Endodermal cell (in vitro differentiated cells): Measurements from ENCODE around the gene MYL12A. TPM values are rescaled to one million over a fixed set of nuclear protein-coding genes. Genes with fewer than 3 reads are reported as not detected.

Source experiments
- DNase-seq: peaks from one replicate; pipeline ENCODE4 v3.0.0-alpha.2; 2017
- H3K27ac ChIP-seq: 2 replicates; pipeline ENCODE4 v1.5.1; 2013; ENCODE audit warnings: mild to moderate bottlenecking, low read depth, low read length, moderate library complexity
- H3K27me3 ChIP-seq: 2 replicates; pipeline ENCODE4 v1.6.1; 2013; ENCODE audit warnings: mild to moderate bottlenecking, low read length, moderate library complexity; ENCODE audit not compliant: insufficient read depth, control insufficient read depth, poor library complexity, severe bottlenecking
- H3K36me3 ChIP-seq: 2 replicates; pipeline ENCODE4 v1.7.0; 2013; ENCODE audit warnings: mild to moderate bottlenecking, low read length, moderate library complexity; ENCODE audit not compliant: control insufficient read depth, insufficient read depth
- H3K4me1 ChIP-seq: one replicate; pipeline ENCODE4 v1.7.0; 2013; ENCODE audit warnings: low read length; ENCODE audit not compliant: control insufficient read depth, insufficient read depth
- H3K4me3 ChIP-seq: 2 replicates; pipeline ENCODE4 v1.5.1; 2013; ENCODE audit warnings: mild to moderate bottlenecking, low read length, moderate library complexity
- H3K9ac ChIP-seq: 2 replicates; pipeline ENCODE4 v1.6.1; 2013; ENCODE audit warnings: mild to moderate bottlenecking, low read length, moderate library complexity; ENCODE audit not compliant: poor library complexity, severe bottlenecking; ENCODE audit errors: extremely low read depth
- H3K9me3 ChIP-seq: 2 replicates; pipeline ENCODE4 v1.6.1; 2013; ENCODE audit warnings: mild to moderate bottlenecking, low read length, moderate library complexity; ENCODE audit not compliant: control insufficient read depth
- H3K27ac Mint-ChIP-seq: 2 replicates; pipeline ENCODE4 v1.8.0; 2020; ENCODE audit warnings: mixed read lengths
- H3K27me3 Mint-ChIP-seq: 2 replicates; pipeline ENCODE4 v1.8.0; 2021; ENCODE audit warnings: mild to moderate bottlenecking, mixed read lengths; ENCODE audit not compliant: insufficient read depth
- H3K36me3 Mint-ChIP-seq: 2 replicates; pipeline ENCODE4 v1.8.0; 2020; ENCODE audit warnings: low read depth, mixed read lengths
- H3K4me1 Mint-ChIP-seq: 2 replicates; pipeline ENCODE4 v1.8.0; 2020; ENCODE audit warnings: mixed read lengths
- H3K4me3 Mint-ChIP-seq: 2 replicates; pipeline ENCODE4 v1.8.0; 2020; ENCODE audit warnings: mild to moderate bottlenecking, moderate library complexity, mixed read lengths
- H3K9me3 Mint-ChIP-seq: 2 replicates; pipeline ENCODE4 v1.8.0; 2020; ENCODE audit warnings: mild to moderate bottlenecking, mixed read lengths
- CTCF ChIP-seq: fragments of 200-600 bp; sonication (generic); conservative IDR thresholded peaks from 2 replicates; pipeline ENCODE4 v1.5.0; 2021; ENCODE audit warnings: antibody characterized with exemption, mild to moderate bottlenecking
- WGBS, 2 experiments: methylation state at CpG; one replicate each; pipeline versions ENCODE4 v1.1.5 to v1.1.7; 2013; ENCODE audit warnings: missing lambda C conversion rate in 2 of 2, mixed read lengths in 1 of 2; ENCODE audit not compliant: insufficient coverage in 1 of 2, insufficient read length in 1 of 2; 5-methylcytosine and 5-hydroxymethylcytosine counted together
- total RNA-seq, 2 donors: library from RNA; stranded (reverse); fragmentation: NEBNext Ultra II Directional in 1 of 2; extraction: Animal tissue kit (Norgen Biotek cat#: 25700) in 1 of 2; gene quantifications; 2 replicates in 1 of 2; 3 replicates in 1 of 2; pipeline ENCODE4 v1.2.1, GENCODE V29; 2021

MYL12A gene
- total RNA-seq, 2 donors from 2014 or later, result 267 to 271 TPM

DNA sequence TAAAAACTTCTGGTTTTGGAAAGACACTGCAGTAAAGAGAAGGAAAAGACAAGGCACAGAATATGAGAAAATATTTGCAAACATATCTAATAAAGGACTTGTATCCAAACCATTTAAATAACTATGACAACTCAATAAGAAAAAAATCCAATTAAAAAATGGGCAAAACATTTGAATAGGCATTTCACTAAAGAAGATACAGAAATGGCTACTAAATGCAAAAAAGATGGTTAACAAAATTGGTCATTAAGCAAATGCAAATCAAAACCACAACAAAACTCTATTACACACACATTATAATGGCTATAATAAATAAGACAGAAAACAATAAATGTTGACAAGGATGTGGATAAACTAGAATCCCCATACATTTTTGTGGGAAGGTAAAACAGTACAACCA is 42.4 kb upstream of the MYL12A start:
- H3K27me3 Mint-ChIP-seq, result no peaks in the 10 kb centered on the region
- H3K27ac Mint-ChIP-seq, result no peak overlapping the region
- TF ChIP-seq CTCF, result no peak
- peaks cover 9% of the 10 kb centered on the region for H3K9me3 ChIP-seq
- H3K4me3 Mint-ChIP-seq, result no peak overlapping the region
- no peak overlapping the region for H3K4me3 ChIP-seq
- H3K9ac ChIP-seq, result no peak overlapping the region
- H3K4me1 Mint-ChIP-seq, result peaks cover 2% of the 10 kb centered on the region
- no peaks in the 10 kb centered on the region for H3K36me3 ChIP-seq
- peaks cover 11% of the 10 kb centered on the region for H3K9me3 Mint-ChIP-seq
- no peak overlapping the region for H3K27ac ChIP-seq
- H3K27me3 ChIP-seq, result no peaks in the 10 kb centered on the region
- no peaks in the 10 kb centered on the region for H3K4me1 ChIP-seq
- DNase-seq, result no peak
- H3K36me3 Mint-ChIP-seq, result no peaks in the 10 kb centered on the region

DNA sequence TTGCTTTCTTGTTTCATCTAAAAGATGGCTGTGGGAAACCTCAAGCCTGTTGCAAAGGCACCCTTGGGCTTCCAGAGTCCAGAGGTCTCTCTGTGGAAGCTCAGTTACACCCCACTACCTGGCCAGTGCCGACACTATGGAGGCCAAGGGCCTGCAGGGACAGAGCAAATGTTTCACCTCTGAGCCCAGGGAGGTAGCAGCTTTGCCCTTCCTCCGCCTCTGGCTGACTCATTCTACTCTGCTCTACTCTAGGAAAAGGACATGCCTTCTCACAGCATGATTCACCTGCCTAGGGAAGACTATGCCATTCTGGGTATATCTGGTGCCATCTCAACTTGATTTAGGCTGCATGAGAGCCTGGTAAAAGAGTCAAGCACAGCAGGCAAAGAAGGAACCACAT is 40.0 kb upstream of the MYL12A start:
- H3K9ac ChIP-seq, result no peak overlapping the region
- Mint-ChIP-seq H3K4me1 (peaks cover 5% of the 10 kb centered on the region), H3K27me3 (no peaks in the 10 kb centered on the region), H3K36me3 (no peaks in the 10 kb centered on the region), H3K27ac (no peak overlapping the region), H3K9me3 (peaks cover 11% of the 10 kb centered on the region), H3K4me3 (no peak overlapping the region)
- no peak overlapping the region for H3K4me3 ChIP-seq
- no peak for TF ChIP-seq CTCF
- WGBS, 2 experiments, result 86 to 94% methylated on average over 2 of the region's 2 CpGs
- H3K27me3 ChIP-seq, result no peaks in the 10 kb centered on the region
- DNase-seq, result no peak
- no peak overlapping the region for H3K27ac ChIP-seq
- H3K9me3 ChIP-seq, result peaks cover 4% of the 10 kb centered on the region
- H3K4me1 ChIP-seq, result no peaks in the 10 kb centered on the region
- no peaks in the 10 kb centered on the region for H3K36me3 ChIP-seq

DNA sequence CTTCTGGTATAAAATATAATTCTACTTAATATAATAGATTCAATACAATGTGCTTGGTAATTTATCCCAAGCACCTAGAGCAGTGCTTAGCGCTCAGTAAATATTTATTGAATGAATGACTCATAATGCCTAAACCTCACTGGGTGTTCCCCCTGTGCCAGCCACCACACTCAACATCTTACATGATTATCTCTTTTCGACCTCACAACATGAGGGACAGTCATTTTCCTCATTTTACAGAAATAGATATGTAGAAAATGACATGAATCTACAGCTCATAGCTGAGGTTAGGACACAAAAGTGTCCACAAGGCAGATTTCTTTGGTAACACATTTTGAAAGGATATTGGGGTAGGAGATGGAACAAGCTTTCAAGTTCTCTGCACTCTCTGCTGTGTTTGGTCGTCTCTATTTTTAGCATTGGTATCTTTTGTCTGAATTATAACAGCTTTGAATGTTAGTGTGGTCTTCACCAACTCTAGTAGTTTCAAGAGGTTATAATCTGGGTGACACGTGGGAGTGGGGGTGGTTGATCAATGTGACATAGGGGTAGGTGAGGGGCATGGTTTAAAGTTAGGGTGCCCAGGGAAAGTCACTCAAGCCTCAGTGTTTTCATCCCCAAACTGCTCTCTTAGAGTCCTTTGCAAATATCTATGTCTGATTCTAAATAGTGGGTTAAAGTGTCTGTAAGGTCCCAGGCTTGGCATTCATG is 37.6 kb upstream of the MYL12A start:
- no peaks in the 10 kb centered on the region for H3K9me3 ChIP-seq
- WGBS, 2 experiments, result 83% methylated on average over 4 of the region's 4 CpGs; no CpG with 5 or more reads in 1 of the 2 experiments
- DNase-seq, result no peak
- H3K36me3 ChIP-seq, result no peaks in the 10 kb centered on the region
- H3K27ac ChIP-seq, result no peak overlapping the region
- H3K4me1 ChIP-seq, result peaks cover 4% of the 10 kb centered on the region
- no peaks in the 10 kb centered on the region for H3K36me3 Mint-ChIP-seq
- H3K9me3 Mint-ChIP-seq, result peaks cover 1% of the 10 kb centered on the region
- H3K27me3 ChIP-seq, result no peaks in the 10 kb centered on the region
- no peaks in the 10 kb centered on the region for H3K27me3 Mint-ChIP-seq
- H3K4me3 ChIP-seq, result no peak overlapping the region
- no peak overlapping the region for H3K9ac ChIP-seq
- TF ChIP-seq CTCF, result no peak
- peaks cover 17% of the 10 kb centered on the region for H3K4me1 Mint-ChIP-seq
- H3K27ac Mint-ChIP-seq, result no peak overlapping the region
- H3K4me3 Mint-ChIP-seq, result no peak overlapping the region
